NCI-H187 treated with DMSO at 0.1 percent for 48 hours (cell line): Measurements from ENCODE around the gene LRFN4.

Experiments
- DNase-seq: peaks from one replicate; lab custom pipeline; 2025; lab: John Stamatoyannopoulos, UW

Gene LRFN4

GRCh38 chr11:66858186-66858938 is 1.5 kb downstream of the LRFN4 start:
- no peak for DNase-seq

GRCh38 chr11:66858939-66859685 is 2.2 kb downstream of the LRFN4 start:
- no peak for DNase-seq

- no peak for DNase-seq
Measured at GRCh38 chr11:66859686-66860448, 3.0 kb downstream of the LRFN4 start.

GRCh38 chr11:66860449-66860831 is 3.6 kb downstream of the LRFN4 start:
- DNase-seq = no peak

GRCh38 chr11:66861038-66861773 is 4.3 kb downstream of the LRFN4 start:
- DNase-seq = no peak

GRCh38 chr11:66861774-66862558 is 5.1 kb downstream of the LRFN4 start:
- DNase-seq = no peak

GRCh38 chr11:66862559-66863037 is 5.7 kb downstream of the LRFN4 start:
- DNase-seq = no peak

- no peak for DNase-seq
Measured at GRCh38 chr11:66863428-66864125, 6.7 kb downstream of the LRFN4 start.

- no peak for DNase-seq
Measured at GRCh38 chr11:66864172-66864901, 7.5 kb downstream of the LRFN4 start.

- no peak for DNase-seq
Measured at GRCh38 chr11:66864924-66865697, 8.2 kb downstream of the LRFN4 start.

GRCh38 chr11:66866007-66866406 is 9.1 kb downstream of the LRFN4 start:
- no peak for DNase-seq

- DNase-seq = no peak
Measured at GRCh38 chr11:66866511-66866986, 9.7 kb downstream of the LRFN4 start.

- no peak for DNase-seq
Measured at GRCh38 chr11:66867425-66868040, 10.7 kb downstream of the LRFN4 start.

- no peak for DNase-seq
Measured at GRCh38 chr11:66868082-66868725, 11.3 kb downstream of the LRFN4 start.

GRCh38 chr11:66868726-66869566 is 12.1 kb downstream of the LRFN4 start:
- DNase-seq = no peak

GRCh38 chr11:66869567-66869870 is 12.7 kb downstream of the LRFN4 start:
- no peak for DNase-seq

GRCh38 chr11:66870131-66870530 is 13.3 kb downstream of the LRFN4 start:
- DNase-seq = no peak
